ENCODE results near the gene C19orf12.

The C19orf12 gene

DNA sequence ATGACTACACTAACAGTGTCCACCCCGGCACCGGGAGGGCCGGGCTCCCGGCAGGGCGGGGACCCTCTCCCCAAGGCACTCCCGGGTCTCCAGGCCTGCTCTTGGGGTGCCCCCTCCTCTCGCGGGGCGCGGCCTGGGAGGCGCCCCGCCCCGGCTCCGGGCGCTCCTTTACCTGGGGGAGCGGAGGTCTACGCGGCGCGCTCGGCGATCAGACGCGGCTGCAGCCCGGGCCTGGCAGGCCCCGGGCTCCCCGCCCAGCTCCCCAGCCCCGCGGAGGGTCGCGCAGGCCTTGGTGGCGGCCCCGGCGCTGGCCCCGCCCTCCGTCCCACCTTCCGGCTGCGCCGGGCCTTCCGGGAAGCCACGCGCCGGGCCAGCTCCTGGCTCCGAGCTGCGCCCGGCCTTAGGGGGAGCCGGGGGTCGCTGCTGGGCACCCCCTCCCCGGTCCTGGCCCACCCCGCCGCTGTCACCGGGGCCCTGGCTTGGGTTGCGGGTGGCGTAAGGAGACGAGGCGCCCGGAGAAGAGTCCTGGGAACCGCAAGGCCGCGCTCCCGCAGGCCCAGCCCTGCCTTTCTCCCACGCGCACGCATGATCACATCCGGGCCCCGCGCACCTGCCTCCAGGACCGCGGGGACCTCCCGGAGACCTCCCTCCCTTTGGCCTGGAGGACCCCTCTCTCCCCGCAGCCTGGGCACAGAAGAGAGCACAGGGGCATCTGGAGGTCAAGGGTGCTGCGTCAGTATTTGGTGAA is at the start of gene C19orf12:
C19orf12 (minus strand) TSS at position 309 of the 748 bp plus-strand sequence. CDS start 6,848 bp downstream, outside the sequence.
- H3K27me3 Mint-ChIP-seq: no peaks in the 10 kb centered on the region
- peaks cover 60% of the 10 kb centered on the region for H3K4me1 Mint-ChIP-seq
- peak within 1 kb of the TSS; percentile 92 for H3K27ac Mint-ChIP-seq (ENCODE audit: low read depth)
- ATAC-seq (replicated peaks; ENCODE audit: extremely low read depth, poor library complexity, severe bottlenecking) (peak; percentile 37), DNase-seq (ENCODE audit: low spot score in 2 of 2) (peak; percentile 48 to 53)
- H3K4me3 Mint-ChIP-seq: peak within 1 kb of the TSS; percentile 76
- no peaks in the 10 kb centered on the region for H3K9me3 Mint-ChIP-seq
- peaks cover 24% of the 10 kb centered on the region for H3K36me3 Mint-ChIP-seq (ENCODE audit: insufficient read depth)

DNA sequence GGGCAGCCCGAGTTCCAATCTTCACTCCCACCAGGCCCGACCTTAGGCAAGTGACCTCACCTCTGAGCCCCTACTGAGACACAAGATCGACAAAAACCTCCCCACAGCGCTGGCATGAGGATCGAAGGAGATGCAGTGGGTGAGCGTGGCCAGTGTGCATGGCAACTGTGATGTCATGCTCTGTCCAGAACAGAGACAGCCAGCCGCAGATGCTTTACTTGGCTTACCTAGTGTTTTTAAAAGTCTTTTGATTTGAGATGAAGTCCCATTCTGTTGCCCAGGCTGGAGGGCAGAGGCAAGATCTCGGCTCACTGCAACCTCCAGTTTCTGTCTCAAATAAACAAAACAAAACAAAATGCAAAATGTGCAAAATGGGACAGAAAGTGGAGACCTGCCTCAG is 49.3 kb upstream of the C19orf12 start:
- DNase-seq (ENCODE audit: low spot score in 2 of 2) (no peak), ATAC-seq (replicated peaks; ENCODE audit: extremely low read depth, poor library complexity, severe bottlenecking) (no peak)
- no peak overlapping the region for H3K4me3 Mint-ChIP-seq
- no peaks in the 10 kb centered on the region for H3K9me3 Mint-ChIP-seq
- H3K36me3 Mint-ChIP-seq (ENCODE audit: insufficient read depth): no peaks in the 10 kb centered on the region
- peaks cover 15% of the 10 kb centered on the region for H3K27me3 Mint-ChIP-seq
- peaks cover 5% of the 10 kb centered on the region for H3K4me1 Mint-ChIP-seq
- no peak overlapping the region for H3K27ac Mint-ChIP-seq (ENCODE audit: low read depth)

- peaks cover 5% of the 10 kb centered on the region for H3K4me1 Mint-ChIP-seq
- ATAC-seq (replicated peaks; ENCODE audit: extremely low read depth, poor library complexity, severe bottlenecking) (no peak), DNase-seq (ENCODE audit: low spot score in 2 of 2) (no peak)
- H3K4me3 Mint-ChIP-seq: no peak overlapping the region
- no peaks in the 10 kb centered on the region for H3K36me3 Mint-ChIP-seq (ENCODE audit: insufficient read depth)
- H3K27me3 Mint-ChIP-seq: peaks cover 15% of the 10 kb centered on the region
- no peaks in the 10 kb centered on the region for H3K9me3 Mint-ChIP-seq
- no peak overlapping the region for H3K27ac Mint-ChIP-seq (ENCODE audit: low read depth)
Observed at GRCh38 chr19:29763196-29763595, 48.1 kb upstream of the C19orf12 start.

- H3K27me3 Mint-ChIP-seq: peaks cover 10% of the 10 kb centered on the region
- no peaks in the 10 kb centered on the region for H3K9me3 Mint-ChIP-seq
- H3K4me3 Mint-ChIP-seq: no peak overlapping the region
- peaks cover 5% of the 10 kb centered on the region for H3K4me1 Mint-ChIP-seq
- DNase-seq (ENCODE audit: low spot score in 2 of 2) (no peak), ATAC-seq (replicated peaks; ENCODE audit: extremely low read depth, poor library complexity, severe bottlenecking) (no peak)
- no peaks in the 10 kb centered on the region for H3K36me3 Mint-ChIP-seq (ENCODE audit: insufficient read depth)
- no peak overlapping the region for H3K27ac Mint-ChIP-seq (ENCODE audit: low read depth)
Observed at GRCh38 chr19:29761575-29762232, 46.6 kb upstream of the C19orf12 start.

GRCh38 chr19:29760752-29761502 is 45.9 kb upstream of the C19orf12 start:
- DNase-seq (ENCODE audit: low spot score in 2 of 2) (no peak), ATAC-seq (replicated peaks; ENCODE audit: extremely low read depth, poor library complexity, severe bottlenecking) (no peak)
- Mint-ChIP-seq H3K4me1 (peaks cover 5% of the 10 kb centered on the region), H3K9me3 (no peaks in the 10 kb centered on the region), H3K4me3 (peak overlapping the region; percentile 27), H3K27ac (ENCODE audit: low read depth) (no peak overlapping the region), H3K27me3 (peaks cover 2% of the 10 kb centered on the region), H3K36me3 (ENCODE audit: insufficient read depth) (no peaks in the 10 kb centered on the region)

DNA sequence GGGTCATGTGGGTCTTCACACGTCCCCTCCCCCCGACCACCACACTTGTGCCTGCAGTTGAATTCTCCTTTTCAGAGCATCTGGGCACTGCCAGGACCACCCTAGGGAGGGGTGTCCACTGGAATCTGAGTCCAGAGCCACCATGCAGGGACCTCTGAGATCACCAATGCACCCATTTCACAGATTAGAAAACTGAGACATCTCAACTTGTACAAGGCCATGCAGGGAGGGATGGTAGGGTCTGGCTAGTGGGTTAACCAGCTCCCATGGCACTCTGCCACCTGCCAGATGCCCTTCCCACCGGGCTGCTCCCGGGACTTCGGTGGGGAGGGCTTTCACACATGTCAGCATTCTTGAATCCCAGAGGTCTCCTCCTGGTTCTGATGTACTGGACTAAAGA is 44.3 kb upstream of the C19orf12 start:
- no peak overlapping the region for H3K4me3 Mint-ChIP-seq
- no peaks in the 10 kb centered on the region for H3K9me3 Mint-ChIP-seq
- H3K27me3 Mint-ChIP-seq: no peaks in the 10 kb centered on the region
- no peak overlapping the region for H3K27ac Mint-ChIP-seq (ENCODE audit: low read depth)
- no peak for DNase-seq (ENCODE audit: low spot score in 2 of 2)
- H3K36me3 Mint-ChIP-seq (ENCODE audit: insufficient read depth): no peaks in the 10 kb centered on the region
- ATAC-seq (replicated peaks; ENCODE audit: extremely low read depth, poor library complexity, severe bottlenecking): no peak
- H3K4me1 Mint-ChIP-seq: peaks cover 5% of the 10 kb centered on the region

DNA sequence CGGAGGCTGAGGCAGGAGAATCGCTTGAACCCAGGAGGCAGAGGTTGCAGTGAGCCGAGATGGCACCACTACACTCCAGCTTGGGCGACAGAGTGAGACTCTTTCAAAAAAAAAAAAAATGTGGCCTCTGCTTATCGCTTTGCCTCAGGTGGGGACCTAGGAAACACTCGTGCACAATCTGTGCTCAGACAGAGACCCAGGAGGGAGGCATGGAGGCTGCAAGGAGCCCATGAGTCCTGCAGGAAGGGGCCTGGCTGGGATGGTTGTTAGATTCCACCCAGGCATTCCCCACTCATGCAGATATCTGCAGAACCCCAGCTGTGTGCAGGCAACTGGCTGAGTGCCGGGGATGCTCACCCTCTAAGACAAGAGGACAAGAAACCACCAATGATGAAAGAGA is 43.8 kb upstream of the C19orf12 start:
- Mint-ChIP-seq H3K36me3 (ENCODE audit: insufficient read depth) (no peaks in the 10 kb centered on the region), H3K4me1 (peaks cover 5% of the 10 kb centered on the region), H3K9me3 (no peaks in the 10 kb centered on the region), H3K27ac (ENCODE audit: low read depth) (no peak overlapping the region), H3K27me3 (no peaks in the 10 kb centered on the region), H3K4me3 (no peak overlapping the region)
- ATAC-seq (replicated peaks; ENCODE audit: extremely low read depth, poor library complexity, severe bottlenecking) (no peak), DNase-seq (ENCODE audit: low spot score in 2 of 2) (no peak)

- Mint-ChIP-seq H3K4me1 (peaks cover 5% of the 10 kb centered on the region), H3K4me3 (no peak overlapping the region), H3K27ac (ENCODE audit: low read depth) (no peak overlapping the region), H3K36me3 (ENCODE audit: insufficient read depth) (no peaks in the 10 kb centered on the region), H3K27me3 (peaks cover 6% of the 10 kb centered on the region), H3K9me3 (no peaks in the 10 kb centered on the region)
- ATAC-seq (replicated peaks; ENCODE audit: extremely low read depth, poor library complexity, severe bottlenecking) (no peak), DNase-seq (ENCODE audit: low spot score in 2 of 2) (no peak)
Observed at GRCh38 chr19:29757551-29757950, 42.5 kb upstream of the C19orf12 start.

DNA sequence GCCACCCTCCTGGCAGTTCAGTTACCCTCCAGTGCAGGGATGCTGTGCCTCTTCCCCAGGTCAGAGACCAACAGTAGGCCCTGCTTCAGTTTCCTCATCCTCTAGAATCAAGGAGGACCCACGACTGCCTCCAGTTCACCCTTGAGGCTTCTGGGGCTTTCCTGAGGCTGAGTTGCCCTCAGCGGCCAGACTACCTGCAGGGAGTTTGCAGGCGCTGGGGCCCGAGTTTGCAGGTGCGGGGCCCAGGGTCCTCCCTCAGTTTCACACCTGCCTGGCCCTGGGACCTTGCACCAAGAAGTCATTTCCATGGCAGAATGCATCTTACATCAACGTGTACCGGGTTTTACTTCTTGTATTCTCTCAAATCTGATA is 38.9 kb upstream of the C19orf12 start:
- Mint-ChIP-seq H3K4me3 (no peak overlapping the region), H3K36me3 (ENCODE audit: insufficient read depth) (no peaks in the 10 kb centered on the region), H3K9me3 (no peaks in the 10 kb centered on the region), H3K4me1 (no peaks in the 10 kb centered on the region), H3K27ac (ENCODE audit: low read depth) (no peak overlapping the region), H3K27me3 (peaks cover 14% of the 10 kb centered on the region)
- DNase-seq (ENCODE audit: low spot score in 2 of 2) (no peak), ATAC-seq (replicated peaks; ENCODE audit: extremely low read depth, poor library complexity, severe bottlenecking) (no peak)

- DNase-seq (ENCODE audit: low spot score in 2 of 2) (no peak), ATAC-seq (replicated peaks; ENCODE audit: extremely low read depth, poor library complexity, severe bottlenecking) (no peak)
- Mint-ChIP-seq H3K36me3 (ENCODE audit: insufficient read depth) (no peaks in the 10 kb centered on the region), H3K27ac (ENCODE audit: low read depth) (no peak overlapping the region), H3K9me3 (no peaks in the 10 kb centered on the region), H3K4me1 (no peaks in the 10 kb centered on the region), H3K4me3 (no peak overlapping the region), H3K27me3 (peaks cover 14% of the 10 kb centered on the region)
Observed at GRCh38 chr19:29753190-29753933, 38.3 kb upstream of the C19orf12 start.

- ATAC-seq (replicated peaks; ENCODE audit: extremely low read depth, poor library complexity, severe bottlenecking) (no peak), DNase-seq (ENCODE audit: low spot score in 2 of 2) (no peak)
- Mint-ChIP-seq H3K27ac (ENCODE audit: low read depth) (no peak overlapping the region), H3K36me3 (ENCODE audit: insufficient read depth) (no peaks in the 10 kb centered on the region), H3K4me1 (no peaks in the 10 kb centered on the region), H3K9me3 (no peaks in the 10 kb centered on the region), H3K27me3 (peaks cover 14% of the 10 kb centered on the region), H3K4me3 (no peak overlapping the region)
Observed at GRCh38 chr19:29752450-29753025, 37.5 kb upstream of the C19orf12 start.

DNA sequence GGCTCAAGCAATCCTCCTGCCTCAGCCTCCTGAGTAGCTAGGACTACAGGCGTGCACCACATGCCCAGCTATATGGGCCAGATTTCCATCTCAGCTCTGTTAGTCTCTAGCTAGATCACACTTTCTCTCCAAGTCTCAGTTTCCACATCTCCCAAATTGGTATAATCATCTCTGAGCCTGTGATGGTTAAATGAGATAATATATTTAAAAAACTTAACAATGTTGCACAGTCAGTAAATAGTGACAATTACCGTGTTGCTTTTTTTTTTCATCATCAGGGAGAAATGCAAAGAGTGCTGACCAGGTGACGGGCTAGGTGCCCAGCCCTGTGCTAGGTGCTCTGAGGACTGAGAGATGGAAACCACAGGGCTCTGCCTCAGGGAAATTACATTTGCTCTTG is 36.9 kb upstream of the C19orf12 start:
- Mint-ChIP-seq H3K36me3 (ENCODE audit: insufficient read depth) (no peaks in the 10 kb centered on the region), H3K9me3 (no peaks in the 10 kb centered on the region), H3K27me3 (peaks cover 14% of the 10 kb centered on the region), H3K27ac (ENCODE audit: low read depth) (no peak overlapping the region), H3K4me1 (no peaks in the 10 kb centered on the region), H3K4me3 (no peak overlapping the region)
- DNase-seq (ENCODE audit: low spot score in 2 of 2): no peak
- no peak for ATAC-seq (replicated peaks; ENCODE audit: extremely low read depth, poor library complexity, severe bottlenecking)

Measured in central memory CD8-positive, alpha-beta T cell (primary cell).